H1 (cell line): ENCODE measurements around the gene TUT1. TPM values are rescaled to one million over a fixed set of nuclear protein-coding genes. Genes with fewer than 3 reads are reported as not detected.

Source experiments
- BRCA1 ChIP-seq: IDR thresholded peaks from 2 replicates; pipeline ENCODE4 v1.6.1; 2012; ENCODE audit warnings: low read depth, low read length, improper control_type of control experiment
- CBX5 ChIP-seq: fragments of 300-800, 300-1000 bp; sonication (generic); IDR thresholded peaks from 2 replicates; pipeline ENCODE4 v1.7.1; 2016; ENCODE audit warnings: antibody characterized with exemption, low read length, low read depth
- CHD2 ChIP-seq: IDR thresholded peaks from 2 replicates; pipeline ENCODE4 v1.6.1; 2012; ENCODE audit warnings: low read length, improper control_type of control experiment
- FOSL1 ChIP-seq: IDR thresholded peaks from 2 replicates; pipeline ENCODE4 v1.6.1; 2011; ENCODE audit warnings: mild to moderate bottlenecking, low read depth, low read length, moderate library complexity; ENCODE audit not compliant: insufficient read depth
- KDM4A ChIP-seq: IDR thresholded peaks from one replicate; pipeline ENCODE4 v1.7.1; 2012; ENCODE audit warnings: low read depth, mild to moderate bottlenecking, moderate library complexity, low read length, inconsistent platforms; ENCODE audit not compliant: severe bottlenecking
- RAD21 ChIP-seq, 2 experiments: IDR thresholded peaks in 1 of 2; conservative IDR thresholded peaks in 1 of 2; 2 replicates each; pipeline ENCODE4 v1.6.1; 2011; ENCODE audit warnings: low read depth in 2 of 2, low read length in 2 of 2, improper control_type of control experiment in 1 of 2, inconsistent platforms in 1 of 2, mild to moderate bottlenecking in 1 of 2, moderate library complexity in 1 of 2
- SIX5 ChIP-seq: IDR thresholded peaks from 2 replicates; pipeline ENCODE4 v1.6.1; 2011; ENCODE audit warnings: mild to moderate bottlenecking, low read depth, low read length
- TAF7 ChIP-seq: optimal IDR thresholded peaks from 2 replicates; pipeline ENCODE3; 2011; ENCODE audit warnings: low read depth, mild to moderate bottlenecking, inconsistent platforms, low read length, moderate library complexity, borderline replicate concordance
- polyA plus RNA-seq, 7 experiments: library from polyadenylated mRNA; depleted of rRNA in 3 of 7; stranded (reverse) in 5 of 7; unstranded in 2 of 7; fragments of >200 nt in 5 of 7; fragments of 200-250 nt in 2 of 7; gene quantifications; 1 replicate in 5 of 7; 2 replicates in 1 of 7; 4 replicates in 1 of 7; pipeline versions ENCODE4 v1.2.1 to v1.2.3, GENCODE V29; 2011 to 2013; ENCODE audit warnings: missing spikeins in 2 of 7, mixed read lengths in 2 of 7
- total RNA-seq: library from RNA; stranded (reverse); fragmentation: NEBNext Ultra II Directional; extraction: Animal tissue kit (Norgen Biotek cat#: 25700); gene quantifications from 2 replicates; pipeline ENCODE4 v1.2.1, GENCODE V29; 2021
- TF ChIP-seq, protein P1 (sequence below): fragments of 300-600 bp; sonication (generic); IDR thresholded peaks from 2 replicates; pipeline ENCODE4 v1.7.1; 2012; ENCODE audit warnings: low read length, moderate library complexity, mild to moderate bottlenecking, inconsistent platforms; ENCODE audit not compliant: insufficient replicate concordance

The TUT1 gene
- total and polyA plus RNA-seq, 2 of the 8 experiments (the other 6 are each of a cell fraction or from before 2014, with no cell fraction given) = 17.8 to 24.6 TPM

DNA sequence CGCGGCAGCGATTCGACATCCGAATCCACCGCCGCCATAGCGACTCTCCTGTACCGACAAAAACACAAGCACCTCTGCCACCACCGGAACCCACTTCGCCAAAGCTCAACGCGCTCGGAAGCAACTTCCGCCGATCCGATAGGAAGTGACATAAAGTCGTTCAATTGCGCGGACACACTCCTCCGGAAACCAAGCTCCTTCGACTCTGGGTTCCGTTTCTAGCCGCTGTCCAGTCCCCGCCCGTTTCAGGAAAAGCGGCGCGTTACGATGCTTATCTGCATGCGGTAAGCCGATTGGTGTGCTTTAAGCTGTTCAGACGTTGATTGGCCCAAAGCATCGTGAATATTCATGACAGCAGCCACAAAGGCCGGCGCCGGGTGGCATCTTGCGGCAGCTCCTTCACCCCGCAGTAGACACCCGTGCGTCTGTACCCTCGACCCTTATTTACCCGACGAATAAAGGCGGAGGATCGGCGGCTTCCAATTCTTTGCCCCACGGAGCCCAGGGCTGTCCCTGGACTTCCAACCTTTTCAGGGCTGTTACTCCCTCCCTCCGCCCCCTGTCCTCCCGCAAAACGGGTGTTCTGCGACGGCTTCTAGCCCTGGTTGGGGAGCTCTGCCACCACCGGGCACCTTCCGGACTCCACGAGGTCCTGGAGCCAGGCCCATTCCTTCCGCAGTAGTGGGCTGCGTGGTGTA lies at the start of gene TUT1 (continued):
- TF ChIP-seq BRCA1 = no peak
- TF ChIP-seq SIX5 = peak; percentile 44; the same call in 1 of the 2 replicates
- TF ChIP-seq KDM4A = peak; percentile 32
- TF ChIP-seq FOSL1 = no peak
- TF ChIP-seq TAF7 = peak; percentile 78
- peak; percentile 59; the same call in 1 of the 2 replicates for TF ChIP-seq CHD2
- no peak for TF ChIP-seq CBX5
- TF ChIP-seq RAD21 (IDR thresholded peaks at IDR 0.05 in 1 of 2, conservative IDR thresholded peaks at IDR 0.05 in 1 of 2; ENCODE audit: low read depth in 2 of 2, low read length in 2 of 2) = no peak; a peak in 1 of 4 replicates
- TF ChIP-seq, protein P1, sequence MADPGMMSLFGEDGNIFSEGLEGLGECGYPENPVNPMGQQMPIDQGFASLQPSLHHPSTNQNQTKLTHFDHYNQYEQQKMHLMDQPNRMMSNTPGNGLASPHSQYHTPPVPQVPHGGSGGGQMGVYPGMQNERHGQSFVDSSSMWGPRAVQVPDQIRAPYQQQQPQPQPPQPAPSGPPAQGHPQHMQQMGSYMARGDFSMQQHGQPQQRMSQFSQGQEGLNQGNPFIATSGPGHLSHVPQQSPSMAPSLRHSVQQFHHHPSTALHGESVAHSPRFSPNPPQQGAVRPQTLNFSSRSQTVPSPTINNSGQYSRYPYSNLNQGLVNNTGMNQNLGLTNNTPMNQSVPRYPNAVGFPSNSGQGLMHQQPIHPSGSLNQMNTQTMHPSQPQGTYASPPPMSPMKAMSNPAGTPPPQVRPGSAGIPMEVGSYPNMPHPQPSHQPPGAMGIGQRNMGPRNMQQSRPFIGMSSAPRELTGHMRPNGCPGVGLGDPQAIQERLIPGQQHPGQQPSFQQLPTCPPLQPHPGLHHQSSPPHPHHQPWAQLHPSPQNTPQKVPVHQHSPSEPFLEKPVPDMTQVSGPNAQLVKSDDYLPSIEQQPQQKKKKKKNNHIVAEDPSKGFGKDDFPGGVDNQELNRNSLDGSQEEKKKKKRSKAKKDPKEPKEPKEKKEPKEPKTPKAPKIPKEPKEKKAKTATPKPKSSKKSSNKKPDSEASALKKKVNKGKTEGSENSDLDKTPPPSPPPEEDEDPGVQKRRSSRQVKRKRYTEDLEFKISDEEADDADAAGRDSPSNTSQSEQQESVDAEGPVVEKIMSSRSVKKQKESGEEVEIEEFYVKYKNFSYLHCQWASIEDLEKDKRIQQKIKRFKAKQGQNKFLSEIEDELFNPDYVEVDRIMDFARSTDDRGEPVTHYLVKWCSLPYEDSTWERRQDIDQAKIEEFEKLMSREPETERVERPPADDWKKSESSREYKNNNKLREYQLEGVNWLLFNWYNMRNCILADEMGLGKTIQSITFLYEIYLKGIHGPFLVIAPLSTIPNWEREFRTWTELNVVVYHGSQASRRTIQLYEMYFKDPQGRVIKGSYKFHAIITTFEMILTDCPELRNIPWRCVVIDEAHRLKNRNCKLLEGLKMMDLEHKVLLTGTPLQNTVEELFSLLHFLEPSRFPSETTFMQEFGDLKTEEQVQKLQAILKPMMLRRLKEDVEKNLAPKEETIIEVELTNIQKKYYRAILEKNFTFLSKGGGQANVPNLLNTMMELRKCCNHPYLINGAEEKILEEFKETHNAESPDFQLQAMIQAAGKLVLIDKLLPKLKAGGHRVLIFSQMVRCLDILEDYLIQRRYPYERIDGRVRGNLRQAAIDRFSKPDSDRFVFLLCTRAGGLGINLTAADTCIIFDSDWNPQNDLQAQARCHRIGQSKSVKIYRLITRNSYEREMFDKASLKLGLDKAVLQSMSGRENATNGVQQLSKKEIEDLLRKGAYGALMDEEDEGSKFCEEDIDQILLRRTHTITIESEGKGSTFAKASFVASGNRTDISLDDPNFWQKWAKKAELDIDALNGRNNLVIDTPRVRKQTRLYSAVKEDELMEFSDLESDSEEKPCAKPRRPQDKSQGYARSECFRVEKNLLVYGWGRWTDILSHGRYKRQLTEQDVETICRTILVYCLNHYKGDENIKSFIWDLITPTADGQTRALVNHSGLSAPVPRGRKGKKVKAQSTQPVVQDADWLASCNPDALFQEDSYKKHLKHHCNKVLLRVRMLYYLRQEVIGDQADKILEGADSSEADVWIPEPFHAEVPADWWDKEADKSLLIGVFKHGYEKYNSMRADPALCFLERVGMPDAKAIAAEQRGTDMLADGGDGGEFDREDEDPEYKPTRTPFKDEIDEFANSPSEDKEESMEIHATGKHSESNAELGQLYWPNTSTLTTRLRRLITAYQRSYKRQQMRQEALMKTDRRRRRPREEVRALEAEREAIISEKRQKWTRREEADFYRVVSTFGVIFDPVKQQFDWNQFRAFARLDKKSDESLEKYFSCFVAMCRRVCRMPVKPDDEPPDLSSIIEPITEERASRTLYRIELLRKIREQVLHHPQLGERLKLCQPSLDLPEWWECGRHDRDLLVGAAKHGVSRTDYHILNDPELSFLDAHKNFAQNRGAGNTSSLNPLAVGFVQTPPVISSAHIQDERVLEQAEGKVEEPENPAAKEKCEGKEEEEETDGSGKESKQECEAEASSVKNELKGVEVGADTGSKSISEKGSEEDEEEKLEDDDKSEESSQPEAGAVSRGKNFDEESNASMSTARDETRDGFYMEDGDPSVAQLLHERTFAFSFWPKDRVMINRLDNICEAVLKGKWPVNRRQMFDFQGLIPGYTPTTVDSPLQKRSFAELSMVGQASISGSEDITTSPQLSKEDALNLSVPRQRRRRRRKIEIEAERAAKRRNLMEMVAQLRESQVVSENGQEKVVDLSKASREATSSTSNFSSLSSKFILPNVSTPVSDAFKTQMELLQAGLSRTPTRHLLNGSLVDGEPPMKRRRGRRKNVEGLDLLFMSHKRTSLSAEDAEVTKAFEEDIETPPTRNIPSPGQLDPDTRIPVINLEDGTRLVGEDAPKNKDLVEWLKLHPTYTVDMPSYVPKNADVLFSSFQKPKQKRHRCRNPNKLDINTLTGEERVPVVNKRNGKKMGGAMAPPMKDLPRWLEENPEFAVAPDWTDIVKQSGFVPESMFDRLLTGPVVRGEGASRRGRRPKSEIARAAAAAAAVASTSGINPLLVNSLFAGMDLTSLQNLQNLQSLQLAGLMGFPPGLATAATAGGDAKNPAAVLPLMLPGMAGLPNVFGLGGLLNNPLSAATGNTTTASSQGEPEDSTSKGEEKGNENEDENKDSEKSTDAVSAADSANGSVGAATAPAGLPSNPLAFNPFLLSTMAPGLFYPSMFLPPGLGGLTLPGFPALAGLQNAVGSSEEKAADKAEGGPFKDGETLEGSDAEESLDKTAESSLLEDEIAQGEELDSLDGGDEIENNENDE = no peak
